HCT116 (cell line): ENCODE measurements around the gene TFCP2. TPM values are rescaled to one million over a fixed set of nuclear protein-coding genes. Genes with fewer than 3 reads are reported as not detected.

Experiments used
- ATAC-seq: fragments of 200-7000 bp; cut with Tn5 transposase; 2 replicates; pipeline ENCODE4 v1.9.1; 2020; ENCODE audit warnings: mild to moderate bottlenecking, moderate library complexity
- BruUV-seq: library from RNA; stranded (reverse); fragments of 400-500 nt; replicated peaks from 2 replicates; lab custom pipeline; 2021; lab: Mats Ljungman, UMichigan
- CTCF ChIA-PET: fragments of 300-600 bp; sonication (Branson Sonifier 250); formaldehyde crosslinking; loops from one replicate; lab custom pipeline; 2021; ENCODE audit warnings: antibody characterized with exemption; lab: Charles Lee
- POLR2A ChIA-PET: fragments of 300-600, 350-600 bp; sonication (Branson Sonifier 250); formaldehyde crosslinking; loops from one replicate; lab custom pipeline; 2021; ENCODE audit warnings: antibody characterized with exemption; lab: Charles Lee
- RAD21 ChIA-PET, 2 experiments: fragments of 300-600 bp; sonication (Branson Sonifier 250); formaldehyde crosslinking; loops; one replicate each; lab custom pipeline; 2023; ENCODE audit warnings: low total read pairs in 2 of 2; ENCODE audit not compliant: uncharacterized antibody in 2 of 2, unreplicated experiment in 2 of 2, low non-redundant PET in 1 of 2; lab: Charles Lee
- DNase-seq: peaks from one replicate; pipeline ENCODE4 v3.0.0-alpha.2; 2010; ENCODE audit warnings: low read depth, low spot score
- H2AFZ ChIP-seq: fragments of 200-600 bp; shearing (Covaris generic), sonication (generic); 2 replicates; pipeline ENCODE4 v1.6.1; 2017; ENCODE audit warnings: low read depth, mixed run types, mixed read lengths, antibody characterized with exemption, low read length; ENCODE audit not compliant: poor library complexity, severe bottlenecking
- H3K27ac ChIP-seq: 2 replicates; pipeline ENCODE4 v1.5.1; 2012; ENCODE audit warnings: low read depth, low read length
- H3K27me3 ChIP-seq: fragments of 200-600 bp; sonication (generic); 2 replicates; pipeline ENCODE4 v1.6.1; 2016; ENCODE audit warnings: mixed run types, low read length, mixed read lengths; ENCODE audit not compliant: insufficient read depth
- H3K36me3 ChIP-seq, 2 experiments: fragments of 200-500 bp in 1 of 2; fragments of 200-600 bp in 1 of 2; sonication (Bioruptor generic) in 1 of 2; sonication (generic) in 1 of 2; 2 replicates each; pipeline versions ENCODE4 v1.5.1 to v1.6.1; 2014 to 2016; ENCODE audit warnings: low read length in 2 of 2, inconsistent platforms in 1 of 2, mixed read lengths in 1 of 2, mixed run types in 1 of 2; ENCODE audit not compliant: insufficient read depth in 2 of 2, control insufficient read depth in 1 of 2
- H3K4me1 ChIP-seq, 2 experiments: fragments of 200-600 bp in 1 of 2; sonication (generic) in 1 of 2; 2 replicates each; pipeline versions ENCODE4 v1.5.1 to v1.6.1; 2012 to 2017; ENCODE audit warnings: low read length in 2 of 2, inconsistent platforms in 1 of 2, mild to moderate bottlenecking in 1 of 2, mixed read lengths in 1 of 2, mixed run types in 1 of 2, moderate library complexity in 1 of 2; ENCODE audit not compliant: insufficient read depth in 2 of 2, control insufficient read depth in 1 of 2
- H3K4me2 ChIP-seq: fragments of 200-600 bp; sonication (generic); 2 replicates; pipeline ENCODE4 v1.6.1; 2017; ENCODE audit warnings: mixed run types, low read length, mixed read lengths
- H3K4me3 ChIP-seq, 2 experiments: fragments of 200-600 bp in 1 of 2; sonication (generic) in 1 of 2; replicated peaks in 1 of 2; 2 replicates each; pipeline ENCODE4 v1.5.1; 2011 to 2016; ENCODE audit warnings: low read length in 2 of 2, control low read depth in 1 of 2, low read depth in 1 of 2, mild to moderate bottlenecking in 1 of 2, mixed read lengths in 1 of 2, mixed run types in 1 of 2
- H3K79me2 ChIP-seq: fragments of 200-600 bp; sonication (generic); 2 replicates; pipeline ENCODE4 v1.6.1; 2017; ENCODE audit warnings: mild to moderate bottlenecking, mixed run types, low read length, moderate library complexity, mixed read lengths; ENCODE audit not compliant: insufficient read depth
- H3K9ac ChIP-seq: fragments of 200-600 bp; sonication (generic); 2 replicates; pipeline ENCODE4 v1.6.1; 2016; ENCODE audit warnings: low read length, mixed read lengths
- H3K9me2 ChIP-seq: fragments of 200-600 bp; sonication (generic), shearing (Covaris generic); 2 replicates; pipeline ENCODE4 v1.6.1; 2017; ENCODE audit warnings: mixed run types, mild to moderate bottlenecking, moderate library complexity; ENCODE audit not compliant: insufficient read depth
- H3K9me3 ChIP-seq, 2 experiments: fragments of 200-500 bp in 1 of 2; fragments of 200-600 bp in 1 of 2; sonication (Bioruptor generic) in 1 of 2; sonication (generic) in 1 of 2; 2 replicates each; pipeline ENCODE4 v1.6.1; 2014 to 2017; ENCODE audit warnings: low read length in 2 of 2, mixed read lengths in 2 of 2, inconsistent platforms in 1 of 2, low read depth in 1 of 2, mild to moderate bottlenecking in 1 of 2, mixed run types in 1 of 2, moderate library complexity in 1 of 2; ENCODE audit not compliant: control insufficient read depth in 1 of 2, insufficient read depth in 1 of 2
- H4K20me1 ChIP-seq: fragments of 200-600 bp; sonication (generic), shearing (Covaris generic); 2 replicates; pipeline ENCODE4 v1.6.1; 2017; ENCODE audit warnings: mixed run types, mild to moderate bottlenecking, moderate library complexity; ENCODE audit not compliant: insufficient read depth
- CBX3 ChIP-seq: IDR thresholded peaks from 2 replicates; pipeline ENCODE4 v1.6.1; 2012; ENCODE audit warnings: low read depth
- CEBPB ChIP-seq: IDR thresholded peaks from 2 replicates; pipeline ENCODE4 v1.6.1; 2012; ENCODE audit warnings: low read depth
- CTCF ChIP-seq, 3 experiments: fragments of 200-600 bp in 1 of 3; sonication (generic) in 1 of 3; IDR thresholded peaks in 2 of 3; conservative IDR thresholded peaks in 1 of 3; 2 replicates each; pipeline ENCODE4 v1.5.1; 2012 to 2017; ENCODE audit warnings: low read depth in 2 of 3, low read length in 2 of 3, antibody characterized with exemption in 1 of 3, borderline replicate concordance in 1 of 3, control low read depth in 1 of 3, mild to moderate bottlenecking in 1 of 3, mixed read lengths in 1 of 3, mixed run types in 1 of 3, moderate library complexity in 1 of 3; ENCODE audit not compliant: insufficient read depth in 1 of 3
- EZH2phosphoT487 ChIP-seq: fragments of 200-600 bp; IDR thresholded peaks from 2 replicates; pipeline ENCODE4 v1.6.1; 2018; ENCODE audit warnings: antibody characterized with exemption, borderline replicate concordance
- POLR2A ChIP-seq: IDR thresholded peaks from 2 replicates; pipeline ENCODE4 v1.7.0; 2011; ENCODE audit warnings: borderline replicate concordance; ENCODE audit not compliant: insufficient read depth, insufficient read length; ENCODE audit errors: extremely low read depth
- POLR2AphosphoS5 ChIP-seq: IDR thresholded peaks from 2 replicates; pipeline ENCODE4 v1.6.1; 2011; ENCODE audit warnings: mild to moderate bottlenecking, low read depth, low read length, moderate library complexity
- RAD21 ChIP-seq: IDR thresholded peaks from 2 replicates; pipeline ENCODE4 v1.6.1; 2012; ENCODE audit warnings: low read depth, mild to moderate bottlenecking
- SP1 ChIP-seq: IDR thresholded peaks from 2 replicates; pipeline ENCODE4 v1.6.1; 2012; ENCODE audit warnings: low read depth
- SRF ChIP-seq: IDR thresholded peaks from 2 replicates; pipeline ENCODE4 v1.6.1; 2012; ENCODE audit warnings: low read depth
- ZFX ChIP-seq: fragments of 450-650 bp; IDR thresholded peaks from 2 replicates; pipeline ENCODE4 v1.6.1; 2017
- intact Hi-C: fragments of 100-400 bp; cut with micrococcal nuclease; formaldehyde crosslinking; loops from 2 replicates; pipeline ENCODE4 v1.10.0; 2022
- total RNA-seq: library from RNA; stranded (reverse); gene quantifications from one replicate; pipeline ENCODE4 v1.2.1, GENCODE V29; 2021; ENCODE audit not compliant: unreplicated experiment

The TFCP2 gene
- total RNA-seq, 1 experiment from 2014 or later = 31.6 TPM

- Histone ChIP-seq H3K36me3 (peaks cover 4 to 19% of the 10 kb centered on the region in 2 experiments; a peak in 3 of 4 replicates), H2AFZ (no peak overlapping the region), H3K27ac (no peak overlapping the region), H3K4me1 (no peaks in the 10 kb centered on the region), H3K27me3 (no peaks in the 10 kb centered on the region), H3K4me2 (no peak overlapping the region), H3K9ac (no peak overlapping the region), H3K9me3 (no peaks in the 10 kb centered on the region), H3K4me3 (no peak overlapping the region), H4K20me1 (no peaks in the 10 kb centered on the region), H3K9me2 (no peaks in the 10 kb centered on the region), H3K79me2 (no peaks in the 10 kb centered on the region)
- ChIA-PET RAD21 (no interaction called here), CTCF (no interaction called here), POLR2A (interaction anchor here (2.2 kb wide), 1 partner anchor 14 kb away, joined by 8 read pairs; the partner anchor contains the start of gene CSRNP2)
- BruUV-seq = TSS peak; percentile 38
- DNase-seq = no peak
- no peak for TF ChIP-seq CBX3
- TF ChIP-seq CEBPB = 0 out of 2 replicates have a peak, but pooled peaks have one; percentile 10
- TF ChIP-seq POLR2A = no peak
- ATAC-seq = no peak
- intact Hi-C loops = no loop called here
Observed at GRCh38 chr12:51070004-51070403, 102.9 kb downstream of the TFCP2 start.

GRCh38 chr12:51067771-51068170, 105.2 kb downstream of the TFCP2 start:
- no TSS peak for BruUV-seq
- Histone ChIP-seq H3K27me3 (no peaks in the 10 kb centered on the region), H3K36me3 (peaks cover 7 to 18% of the 10 kb centered on the region in 2 experiments; a peak in 3 of 4 replicates), H3K9me2 (no peaks in the 10 kb centered on the region), H3K79me2 (no peaks in the 10 kb centered on the region), H3K4me2 (no peak overlapping the region), H3K9ac (no peak overlapping the region), H4K20me1 (no peaks in the 10 kb centered on the region), H3K9me3 (no peaks in the 10 kb centered on the region), H2AFZ (no peak overlapping the region), H3K4me1 (no peaks in the 10 kb centered on the region), H3K4me3 (no peak overlapping the region), H3K27ac (no peak overlapping the region)
- no peak for TF ChIP-seq EZH2phosphoT487
- TF ChIP-seq ZFX = no peak
- no peak for TF ChIP-seq SP1
- no peak for TF ChIP-seq POLR2AphosphoS5
- no peak for TF ChIP-seq RAD21
- no peak for TF ChIP-seq CTCF (IDR thresholded peaks at IDR 0.05 in 2 of 3, conservative IDR thresholded peaks at IDR 0.05 in 1 of 3; ENCODE audit: borderline replicate concordance in 1 of 3, insufficient read depth in 1 of 3, low read depth in 2 of 3, low read length in 2 of 3)
- no peak for TF ChIP-seq SRF
- no peak for TF ChIP-seq CBX3
- ChIA-PET POLR2A (no interaction called here), CTCF (no interaction called here), RAD21 (no interaction called here)
- DNase-seq (no peak), ATAC-seq (no peak)
- intact Hi-C loops = no loop called here
